H4 (cell line): ENCODE measurements around the gene KRT2. TPM values are rescaled to one million over a fixed set of nuclear protein-coding genes. Genes with fewer than 3 reads are reported as not detected.

Experiments
- total RNA-seq: library from RNA; depleted of rRNA; stranded (reverse); fragments of >200 nt; shearing (Covaris generic); gene quantifications from 2 replicates; pipeline ENCODE4 v1.2.3, GENCODE V29; 2014; rRNA removed

The KRT2 gene
- total RNA-seq, 1 experiment from 2014 or later, result 0.21 TPM

Other genes with a start within 250 kb of the KRT2 start
- gene KRT82, start 245.9 kb downstream of the KRT2 start, total RNA-seq, result not detected in 2 replicates
- 0.12 TPM in 1 of 2 replicates, not detected in the other for gene KRT75, start 217.8 kb downstream of the KRT2 start, total RNA-seq
- gene KRT6B, start 200.1 kb downstream of the KRT2 start, total RNA-seq, result not detected in 2 replicates
- gene KRT6C, start 178.4 kb downstream of the KRT2 start, total RNA-seq, result not detected in 2 replicates
- gene KRT6A, start 159.0 kb downstream of the KRT2 start, total RNA-seq, result not detected in 2 replicates
- not detected in 2 replicates for gene KRT5, start 131.8 kb downstream of the KRT2 start, total RNA-seq
- gene KRT71, start 99.1 kb downstream of the KRT2 start, total RNA-seq, result not detected in 2 replicates
- gene KRT74, start 78.4 kb downstream of the KRT2 start, total RNA-seq, result not detected in 2 replicates
- not detected in 2 replicates for gene KRT72, start 50.7 kb downstream of the KRT2 start, total RNA-seq
- not detected in 2 replicates for gene KRT73, start 33.7 kb downstream of the KRT2 start, total RNA-seq
- not detected in 2 replicates for gene KRT1, start 28.2 kb upstream of the KRT2 start, total RNA-seq
- gene KRT77, start 51.3 kb upstream of the KRT2 start, total RNA-seq, result not detected in 2 replicates
- gene KRT76, start 125.1 kb upstream of the KRT2 start, total RNA-seq, result not detected in 2 replicates
- not detected in 2 replicates for gene KRT3, start 143.9 kb upstream of the KRT2 start, total RNA-seq
- gene KRT4, start 161.9 kb upstream of the KRT2 start, total RNA-seq, result not detected in 2 replicates
- not detected in 2 replicates for gene KRT79, start 182.1 kb upstream of the KRT2 start, total RNA-seq
- not detected in 2 replicates for gene KRT78, start 196.8 kb upstream of the KRT2 start, total RNA-seq